ENCODE measurements around the gene MBTD1.
"Not testable (repeated sequence)": the region's sequence is repeated elsewhere in the genome, so short reads cannot be mapped to it uniquely, and the experiment has no call there.

Gene MBTD1

GRCh38 chr17:51259564-51260236 is at the start of gene MBTD1:
Gene MBTD1, minus strand, starts transcription at chr17:51260049. Its CDS starts 34,888 bp downstream, at chr17:51225161.
- peak; percentile 89 for DNase-seq (ENCODE audit: low read depth)

- no peak for DNase-seq (ENCODE audit: low read depth)
Measured at GRCh38 chr17:51305182-51305581, 45.3 kb upstream of the MBTD1 start.

GRCh38 chr17:51299859-51300258 is 40.0 kb upstream of the MBTD1 start:
- DNase-seq (ENCODE audit: low read depth) = no peak

- DNase-seq (ENCODE audit: low read depth) = no peak
Measured at GRCh38 chr17:51298508-51299371, 38.9 kb upstream of the MBTD1 start.

GRCh38 chr17:51294338-51294737 is 34.5 kb upstream of the MBTD1 start:
- DNase-seq (ENCODE audit: low read depth) = not testable (repeated sequence)

GRCh38 chr17:51289696-51290111 is 29.9 kb upstream of the MBTD1 start:
- DNase-seq (ENCODE audit: low read depth) = no peak

- no peak for DNase-seq (ENCODE audit: low read depth)
Measured at GRCh38 chr17:51287412-51287811, 27.6 kb upstream of the MBTD1 start.

- DNase-seq (ENCODE audit: low read depth) = no peak
Measured at GRCh38 chr17:51279183-51279582, 19.3 kb upstream of the MBTD1 start.

GRCh38 chr17:51275381-51275780 is 15.5 kb upstream of the MBTD1 start:
- DNase-seq (ENCODE audit: low read depth) = no peak

- no peak for DNase-seq (ENCODE audit: low read depth)
Measured at GRCh38 chr17:51272812-51273211, 13.0 kb upstream of the MBTD1 start.

GRCh38 chr17:51270636-51271035 is 10.8 kb upstream of the MBTD1 start:
- DNase-seq (ENCODE audit: low read depth) = no peak

GRCh38 chr17:51269991-51270390 is 10.1 kb upstream of the MBTD1 start:
- no peak for DNase-seq (ENCODE audit: low read depth)

GRCh38 chr17:51264466-51264865 is 4.6 kb upstream of the MBTD1 start:
- not testable (repeated sequence) for DNase-seq (ENCODE audit: low read depth)

- DNase-seq (ENCODE audit: low read depth) = no peak
Measured at GRCh38 chr17:51263006-51263405, 3.2 kb upstream of the MBTD1 start.

GRCh38 chr17:51261024-51261963 is 1.4 kb upstream of the MBTD1 start:
- no peak for DNase-seq (ENCODE audit: low read depth)

- peak; percentile 89 for DNase-seq (ENCODE audit: low read depth)
Measured at GRCh38 chr17:51260237-51261023, 581 bp upstream of the MBTD1 start, which contains the start of gene UTP18. Gene UTP18, plus strand, starts transcription at chr17:51260546. Its CDS starts 39 bp downstream, at chr17:51260585.

GRCh38 chr17:51258756-51259563 is 889 bp downstream of the MBTD1 start:
- DNase-seq (ENCODE audit: low read depth) = no peak

GRCh38 chr17:51257150-51258081 is 2.4 kb downstream of the MBTD1 start:
- no peak for DNase-seq (ENCODE audit: low read depth)

GRCh38 chr17:51256101-51256500 is 3.7 kb downstream of the MBTD1 start:
- no peak for DNase-seq (ENCODE audit: low read depth)
